Measurements from ENCODE around the gene COL23A1. TPM values are rescaled to one million over a fixed set of nuclear protein-coding genes. Genes with fewer than 3 reads are reported as not detected.

The COL23A1 gene
- total RNA-seq, 4 donors from 2014 or later: 0.83 to 1.8 (median 1.5) TPM

- Histone ChIP-seq H3K27me3 (no peaks in the 10 kb centered on the region), H3K4me3 (no peak overlapping the region), H3K27ac (replicated peaks in 1 of 4) (no peak overlapping the region), H3K36me3 (no peaks in the 10 kb centered on the region), H3K4me1 (peaks cover 16 to 19% (median 19%) of the 10 kb centered on the region in 4 donors), H3K9me3 (no peaks in the 10 kb centered on the region)
- TF ChIP-seq POLR2AphosphoS5 (IDR thresholded peaks at IDR 0.05) (no peak), CTCF (IDR thresholded peaks at IDR 0.05) (no peak), EP300 (IDR thresholded peaks at IDR 0.05) (no peak), POLR2A (IDR thresholded peaks at IDR 0.05; ENCODE audit: low read depth) (no peak)
- no peak for DNase-seq (ENCODE audit: extremely low spot score)
- intact Hi-C loops (cut with DNase I): loop anchor here (10.0 kb wide), 1 partner anchor 194 kb away; no protein-coding TSS in a partner anchor
- 95% methylated on average over 24 of the region's 28 CpGs for WGBS
These were observed 120.9 kb downstream of the COL23A1 start for GRCh38 chr5:178469011-178469974.

- WGBS: 65% methylated on average over 16 of the region's 18 CpGs
- Histone ChIP-seq H3K27me3 (no peaks in the 10 kb centered on the region), H3K36me3 (no peaks in the 10 kb centered on the region), H3K4me3 (peak overlapping the region; percentile 7 to 39 (median 23)), H3K9me3 (no peaks in the 10 kb centered on the region), H3K27ac (replicated peaks in 1 of 4) (peak overlapping the region in 3 of 4 donors; percentile 26 to 66 (median 63)), H3K4me1 (peaks cover 16 to 19% (median 19%) of the 10 kb centered on the region in 4 donors)
- intact Hi-C loops (cut with DNase I): loop anchor here (10.0 kb wide), 1 partner anchor 193 kb away; no protein-coding TSS in a partner anchor
- no peak for DNase-seq (ENCODE audit: extremely low spot score)
- TF ChIP-seq EP300 (IDR thresholded peaks at IDR 0.05): no peak
- no peak for TF ChIP-seq POLR2AphosphoS5 (IDR thresholded peaks at IDR 0.05)
- no peak for TF ChIP-seq CTCF (IDR thresholded peaks at IDR 0.05)
These were observed 122.0 kb downstream of the COL23A1 start for GRCh38 chr5:178468196-178468685.

DNA sequence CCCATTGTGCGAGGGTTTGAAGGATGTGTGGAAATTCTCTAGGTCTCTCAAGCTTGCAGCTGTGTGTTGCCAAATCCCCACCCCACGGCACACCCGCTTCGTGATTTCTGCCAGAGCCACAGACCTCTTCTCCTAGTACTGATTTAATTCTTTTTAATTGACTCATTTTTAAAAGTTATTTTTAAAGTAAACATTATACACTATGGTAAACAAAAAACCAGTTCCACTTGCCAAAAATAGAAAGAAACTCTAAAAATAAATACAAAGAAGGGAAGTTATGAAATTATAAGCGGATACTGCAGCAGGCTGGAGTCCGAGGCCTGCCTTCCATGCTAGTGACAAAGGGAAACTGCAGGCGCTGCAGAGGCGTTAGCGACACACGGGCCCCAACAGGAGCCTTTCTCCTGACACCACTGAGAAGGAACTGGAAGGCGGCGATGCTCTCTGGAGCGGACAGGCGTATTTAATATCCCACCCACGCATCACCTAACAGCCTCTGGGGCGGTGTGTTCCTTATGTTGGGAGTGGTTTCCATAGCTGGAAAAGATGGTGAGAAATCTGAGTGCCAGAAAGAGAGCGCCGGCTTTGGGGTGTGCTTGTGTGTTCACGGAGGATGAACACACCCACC is 122.5 kb downstream of the COL23A1 start:
- no peak for DNase-seq (ENCODE audit: extremely low spot score)
- Histone ChIP-seq H3K9me3 (no peaks in the 10 kb centered on the region), H3K27ac (replicated peaks in 1 of 4) (peak overlapping the region; percentile 8 to 66 (median 44)), H3K4me3 (peak overlapping the region; percentile 7 to 39 (median 23)), H3K4me1 (peaks cover 16 to 19% (median 19%) of the 10 kb centered on the region in 4 donors), H3K27me3 (no peaks in the 10 kb centered on the region), H3K36me3 (no peaks in the 10 kb centered on the region)
- intact Hi-C loops (cut with DNase I): loop anchor here (10.0 kb wide), 1 partner anchor 193 kb away; no protein-coding TSS in a partner anchor
- TF ChIP-seq EP300 (IDR thresholded peaks at IDR 0.05): no peak
- no peak for TF ChIP-seq CTCF (IDR thresholded peaks at IDR 0.05)
- TF ChIP-seq POLR2A (IDR thresholded peaks at IDR 0.05; ENCODE audit: low read depth): no peak
- peak in 1 of 2 donors; percentile 11 for TF ChIP-seq POLR2AphosphoS5 (IDR thresholded peaks at IDR 0.05)
- 24% methylated on average over 14 of the region's 19 CpGs for WGBS

GRCh38 chr5:178467205-178467567 is 123.0 kb downstream of the COL23A1 start:
- intact Hi-C loops (cut with DNase I): loop anchor here (10.0 kb wide), 1 partner anchor 192 kb away; no protein-coding TSS in a partner anchor
- peaks cover 16 to 19% (median 19%) of the 10 kb centered on the region in 4 donors for H3K4me1 ChIP-seq
- H3K9me3 ChIP-seq: no peaks in the 10 kb centered on the region
- WGBS: 45% methylated on average over 7 of the region's 7 CpGs
- H3K27me3 ChIP-seq: no peaks in the 10 kb centered on the region
- H3K27ac ChIP-seq (replicated peaks in 1 of 4): peak overlapping the region; percentile 8 to 63 (median 42)
- no peak for DNase-seq (ENCODE audit: extremely low spot score)
- TF ChIP-seq POLR2A (IDR thresholded peaks at IDR 0.05; ENCODE audit: low read depth) (no peak), CTCF (IDR thresholded peaks at IDR 0.05) (no peak), EP300 (IDR thresholded peaks at IDR 0.05) (no peak), POLR2AphosphoS5 (IDR thresholded peaks at IDR 0.05) (no peak)
- H3K36me3 ChIP-seq: no peaks in the 10 kb centered on the region
- H3K4me3 ChIP-seq: no peak overlapping the region
